ENCODE data around the gene RIMS3.

GRCh38 chr1:40599926-40600325 lies 65.6 kb downstream of the RIMS3 start:
- TF ChIP-seq FOXP2 (optimal IDR thresholded peaks at IDR 0.05; ENCODE audit: borderline replicate concordance, extremely low read depth, extremely low read length, insufficient read depth) (no peak), POLR2AphosphoS5 (IDR thresholded peaks at IDR 0.05; ENCODE audit: low read depth, low read length) (no peak), SIN3A (IDR thresholded peaks at IDR 0.05; ENCODE audit: borderline replicate concordance, insufficient read depth, low read length) (no peak)
